ENCODE measurements around the gene CLK4. TPM values are rescaled to one million over a fixed set of nuclear protein-coding genes. Genes with fewer than 3 reads are reported as not detected.

CLK4 gene
- total RNA-seq, 2 donors from 2014 or later: 22.1 to 67.2 TPM

DNA sequence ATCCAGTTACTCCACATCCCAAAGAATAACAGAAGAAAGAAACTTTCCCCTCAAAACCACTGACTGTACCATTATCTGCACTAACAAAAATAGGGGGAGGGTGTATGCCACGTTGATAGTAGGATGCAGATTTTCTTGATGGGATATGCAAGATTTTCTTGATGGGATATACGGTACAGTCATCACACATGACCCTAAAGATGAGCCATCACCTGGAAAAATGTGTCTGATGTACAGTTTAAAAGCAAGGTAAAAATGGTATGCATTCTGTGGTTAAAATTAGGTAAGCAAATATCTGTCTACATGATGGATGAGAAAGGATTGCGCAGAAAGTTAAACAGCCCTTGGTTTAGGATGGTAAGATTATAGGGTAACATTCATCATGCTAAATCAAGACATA, 45.2 kb downstream of the CLK4 start:
- ATAC-seq (ENCODE audit: insufficient number of reproducible peaks, low FRiP score, low read depth) (no peak), DNase-seq (ENCODE audit: low spot score) (no peak)
- Histone ChIP-seq H3K27me3 (replicated peaks; ENCODE audit: insufficient read depth) (peaks cover under 1% of the 10 kb centered on the region), H3K4me3 (no peak overlapping the region), H3K27ac (no peak overlapping the region), H3K36me3 (no peaks in the 10 kb centered on the region), H3K4me1 (ENCODE audit: control insufficient read depth in 1 of 2, low read depth in 2 of 2) (peaks cover 0 to 4% of the 10 kb centered on the region in 2 donors), H3K9me3 (no peaks in the 10 kb centered on the region)
- TF ChIP-seq, protein P1, sequence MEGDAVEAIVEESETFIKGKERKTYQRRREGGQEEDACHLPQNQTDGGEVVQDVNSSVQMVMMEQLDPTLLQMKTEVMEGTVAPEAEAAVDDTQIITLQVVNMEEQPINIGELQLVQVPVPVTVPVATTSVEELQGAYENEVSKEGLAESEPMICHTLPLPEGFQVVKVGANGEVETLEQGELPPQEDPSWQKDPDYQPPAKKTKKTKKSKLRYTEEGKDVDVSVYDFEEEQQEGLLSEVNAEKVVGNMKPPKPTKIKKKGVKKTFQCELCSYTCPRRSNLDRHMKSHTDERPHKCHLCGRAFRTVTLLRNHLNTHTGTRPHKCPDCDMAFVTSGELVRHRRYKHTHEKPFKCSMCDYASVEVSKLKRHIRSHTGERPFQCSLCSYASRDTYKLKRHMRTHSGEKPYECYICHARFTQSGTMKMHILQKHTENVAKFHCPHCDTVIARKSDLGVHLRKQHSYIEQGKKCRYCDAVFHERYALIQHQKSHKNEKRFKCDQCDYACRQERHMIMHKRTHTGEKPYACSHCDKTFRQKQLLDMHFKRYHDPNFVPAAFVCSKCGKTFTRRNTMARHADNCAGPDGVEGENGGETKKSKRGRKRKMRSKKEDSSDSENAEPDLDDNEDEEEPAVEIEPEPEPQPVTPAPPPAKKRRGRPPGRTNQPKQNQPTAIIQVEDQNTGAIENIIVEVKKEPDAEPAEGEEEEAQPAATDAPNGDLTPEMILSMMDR (IDR thresholded peaks at IDR 0.05): no peak

DNA sequence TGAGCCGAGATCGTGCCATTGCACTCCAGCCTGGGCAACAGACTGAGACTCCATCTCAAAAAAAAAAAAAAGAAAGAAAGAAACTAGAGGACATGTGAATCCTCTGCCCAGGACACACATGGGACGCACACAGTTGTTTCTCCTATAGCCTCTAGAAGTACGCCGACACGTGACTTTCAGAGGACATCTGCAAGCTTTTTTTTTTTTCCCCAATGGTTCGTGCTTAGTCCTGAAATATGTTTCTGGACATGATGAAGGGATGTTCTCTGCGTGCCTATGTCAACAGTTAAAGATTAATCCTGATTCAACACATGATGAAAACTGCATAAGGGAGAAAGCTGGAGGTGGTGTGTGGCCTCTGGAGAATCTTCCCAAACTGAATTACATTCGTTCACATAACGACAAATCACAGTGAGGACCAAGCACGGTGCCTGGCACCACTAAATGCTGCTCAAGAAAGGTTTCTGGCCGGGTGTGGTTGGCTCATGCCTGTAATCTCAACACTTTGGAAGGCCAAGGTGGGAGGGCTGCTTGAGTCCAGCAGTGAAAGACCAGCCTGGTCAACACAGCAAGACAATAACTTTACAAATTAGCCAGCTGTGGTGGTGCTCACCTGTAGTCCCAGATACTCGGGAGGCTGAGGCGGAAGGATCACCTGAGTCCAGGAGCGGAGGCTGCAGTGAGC, 46.4 kb downstream of the CLK4 start:
- Histone ChIP-seq H3K4me1 (ENCODE audit: control insufficient read depth in 1 of 2, low read depth in 2 of 2) (peaks cover 0 to 5% of the 10 kb centered on the region in 2 donors), H3K4me3 (no peak overlapping the region), H3K9me3 (no peaks in the 10 kb centered on the region), H3K27me3 (replicated peaks; ENCODE audit: insufficient read depth) (peaks cover 3% of the 10 kb centered on the region), H3K27ac (no peak overlapping the region), H3K36me3 (no peaks in the 10 kb centered on the region)
- TF ChIP-seq, protein P1 (IDR thresholded peaks at IDR 0.05): no peak
- no peak for ATAC-seq (ENCODE audit: insufficient number of reproducible peaks, low FRiP score, low read depth)
- DNase-seq (ENCODE audit: low spot score): no peak

DNA sequence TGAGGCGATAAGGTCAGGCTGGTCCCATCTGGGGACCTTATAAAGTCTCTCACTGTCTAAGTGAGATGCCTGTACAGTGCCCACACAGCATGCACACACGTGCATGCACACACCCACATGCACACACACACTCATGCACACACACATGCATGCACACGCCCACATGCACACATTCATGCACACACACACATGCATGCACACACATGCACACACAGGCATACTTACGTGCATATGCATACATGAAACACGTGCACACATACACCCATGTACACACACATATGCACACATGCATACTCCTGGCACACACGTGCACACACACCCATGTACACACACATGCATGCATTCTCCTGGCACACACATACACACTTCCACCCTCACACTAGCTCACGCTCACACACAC, 48.9 kb downstream of the CLK4 start:
- no peak for ATAC-seq (ENCODE audit: insufficient number of reproducible peaks, low FRiP score, low read depth)
- TF ChIP-seq, protein P1 (IDR thresholded peaks at IDR 0.05): no peak
- H3K27me3 ChIP-seq (replicated peaks; ENCODE audit: insufficient read depth): peaks cover 3% of the 10 kb centered on the region
- no peak overlapping the region for H3K4me3 ChIP-seq
- no peaks in the 10 kb centered on the region for H3K36me3 ChIP-seq
- H3K4me1 ChIP-seq (ENCODE audit: control insufficient read depth in 1 of 2, low read depth in 2 of 2): peaks cover 0 to 5% of the 10 kb centered on the region in 2 donors
- DNase-seq (ENCODE audit: low spot score): no peak
- H3K27ac ChIP-seq: no peak overlapping the region
- no peaks in the 10 kb centered on the region for H3K9me3 ChIP-seq

DNA sequence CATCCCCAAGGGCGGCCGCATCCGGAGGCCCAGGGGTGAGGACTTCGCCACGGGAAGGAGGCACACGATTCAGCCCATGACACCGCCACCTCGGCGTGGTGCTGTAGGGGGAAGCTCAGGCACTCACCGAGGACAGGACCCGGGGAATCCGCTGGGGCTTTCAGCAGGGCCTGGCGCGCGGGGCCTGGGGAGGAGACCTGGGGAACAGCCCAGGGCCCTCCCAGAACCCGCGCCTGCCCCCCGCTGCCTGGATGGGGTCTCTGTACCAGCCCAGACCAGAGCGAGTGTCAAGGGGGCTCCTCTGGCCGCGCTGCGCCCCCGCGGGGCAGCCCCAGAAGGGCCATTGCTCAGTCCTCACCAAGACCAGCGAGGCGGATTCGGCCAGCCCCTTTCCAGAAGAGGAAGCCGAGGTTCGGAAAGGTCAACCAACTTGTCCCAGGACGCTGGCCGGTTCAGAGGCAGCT, 49.4 kb downstream of the CLK4 start:
- ATAC-seq (ENCODE audit: insufficient number of reproducible peaks, low FRiP score, low read depth) (no peak), DNase-seq (ENCODE audit: low spot score) (no peak)
- Histone ChIP-seq H3K27ac (no peak overlapping the region), H3K4me1 (ENCODE audit: control insufficient read depth in 1 of 2, low read depth in 2 of 2) (peaks cover 0 to 5% of the 10 kb centered on the region in 2 donors), H3K27me3 (replicated peaks; ENCODE audit: insufficient read depth) (peaks cover 3% of the 10 kb centered on the region), H3K36me3 (no peaks in the 10 kb centered on the region), H3K4me3 (peak overlapping the region; percentile 56), H3K9me3 (no peaks in the 10 kb centered on the region)
- TF ChIP-seq, protein P1 (IDR thresholded peaks at IDR 0.05): no peak

DNA sequence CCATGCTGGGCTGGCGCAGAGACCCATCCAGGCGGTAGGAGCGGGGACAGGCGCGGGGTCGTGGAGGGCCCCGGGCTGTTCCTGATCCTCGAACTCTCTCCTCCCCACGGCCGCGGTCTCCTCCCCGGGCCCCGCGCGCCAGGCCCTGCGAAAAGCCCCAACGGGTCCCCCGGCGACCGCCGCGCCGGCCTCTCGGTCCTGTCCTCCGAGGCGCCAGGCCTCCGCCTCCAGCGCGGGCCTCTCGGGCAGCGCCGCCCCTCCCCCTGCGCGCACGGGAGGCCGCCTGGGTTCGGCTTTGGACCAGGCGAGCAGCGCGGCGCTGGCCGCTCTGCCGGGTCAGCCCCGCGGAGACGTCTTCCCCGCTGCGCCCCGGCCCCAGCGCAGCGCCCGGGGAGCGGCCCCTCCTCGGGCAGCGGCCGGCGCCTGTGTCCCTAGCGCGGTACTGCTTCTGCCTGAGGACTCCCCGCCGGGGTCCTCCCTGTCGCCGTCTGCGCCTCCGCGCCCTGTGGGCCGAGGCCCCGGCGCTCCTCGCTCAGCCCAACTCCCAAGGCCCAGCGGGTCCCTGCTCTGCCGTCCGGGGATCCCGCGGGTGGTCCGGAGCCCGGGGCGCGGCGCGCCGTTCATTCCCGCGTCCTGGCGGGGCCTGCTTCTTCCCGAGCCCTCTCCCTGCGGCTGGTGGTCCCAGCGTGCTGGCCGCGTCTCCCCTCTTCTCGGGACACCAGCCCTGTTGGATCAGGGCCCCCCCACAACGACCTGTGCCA, 50.1 kb downstream of the CLK4 start:
- Histone ChIP-seq H3K36me3 (no peaks in the 10 kb centered on the region), H3K4me1 (ENCODE audit: control insufficient read depth in 1 of 2, low read depth in 2 of 2) (peaks cover 0 to 5% of the 10 kb centered on the region in 2 donors), H3K27me3 (replicated peaks; ENCODE audit: insufficient read depth) (peaks cover 3% of the 10 kb centered on the region), H3K9me3 (no peaks in the 10 kb centered on the region), H3K4me3 (peak overlapping the region; percentile 56), H3K27ac (no peak overlapping the region)
- DNase-seq (ENCODE audit: low spot score) (no peak), ATAC-seq (ENCODE audit: insufficient number of reproducible peaks, low FRiP score, low read depth) (no peak)
- TF ChIP-seq, protein P1 (IDR thresholded peaks at IDR 0.05): no peak
